ENCODE measurements around the gene KCNA1.

KCNA1 gene

DNA sequence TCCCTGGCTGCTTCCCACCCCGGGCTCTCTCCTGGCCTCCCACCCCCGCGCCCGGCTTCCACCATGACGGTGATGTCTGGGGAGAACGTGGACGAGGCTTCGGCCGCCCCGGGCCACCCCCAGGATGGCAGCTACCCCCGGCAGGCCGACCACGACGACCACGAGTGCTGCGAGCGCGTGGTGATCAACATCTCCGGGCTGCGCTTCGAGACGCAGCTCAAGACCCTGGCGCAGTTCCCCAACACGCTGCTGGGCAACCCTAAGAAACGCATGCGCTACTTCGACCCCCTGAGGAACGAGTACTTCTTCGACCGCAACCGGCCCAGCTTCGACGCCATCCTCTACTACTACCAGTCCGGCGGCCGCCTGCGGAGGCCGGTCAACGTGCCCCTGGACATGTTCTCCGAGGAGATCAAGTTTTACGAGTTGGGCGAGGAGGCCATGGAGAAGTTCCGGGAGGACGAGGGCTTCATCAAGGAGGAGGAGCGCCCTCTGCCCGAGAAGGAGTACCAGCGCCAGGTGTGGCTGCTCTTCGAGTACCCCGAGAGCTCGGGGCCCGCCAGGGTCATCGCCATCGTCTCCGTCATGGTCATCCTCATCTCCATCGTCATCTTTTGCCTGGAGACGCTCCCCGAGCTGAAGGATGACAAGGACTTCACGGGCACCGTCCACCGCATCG is 1.8 kb downstream of the KCNA1 start:
- no peak for DNase-seq

DNA sequence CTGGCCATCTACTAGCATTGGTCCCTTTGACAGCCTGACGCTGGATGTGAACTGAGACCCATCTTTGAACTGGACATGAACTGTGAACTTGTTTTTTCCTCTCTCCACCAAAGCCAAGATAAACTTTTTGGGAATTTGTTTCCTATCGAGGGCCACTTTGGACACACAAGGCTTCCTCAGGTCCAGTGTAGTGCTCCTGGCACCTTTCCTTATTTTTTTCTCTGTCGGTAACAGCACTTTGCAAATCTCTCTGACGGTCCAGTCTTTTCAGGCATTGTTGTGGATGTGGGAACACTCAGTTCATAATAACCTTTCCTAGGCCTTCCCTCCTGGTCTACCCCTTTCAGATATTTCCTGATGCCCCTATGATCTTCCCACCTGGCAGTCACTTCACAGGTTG is 5.0 kb downstream of the KCNA1 start:
- no peak for DNase-seq

DNA sequence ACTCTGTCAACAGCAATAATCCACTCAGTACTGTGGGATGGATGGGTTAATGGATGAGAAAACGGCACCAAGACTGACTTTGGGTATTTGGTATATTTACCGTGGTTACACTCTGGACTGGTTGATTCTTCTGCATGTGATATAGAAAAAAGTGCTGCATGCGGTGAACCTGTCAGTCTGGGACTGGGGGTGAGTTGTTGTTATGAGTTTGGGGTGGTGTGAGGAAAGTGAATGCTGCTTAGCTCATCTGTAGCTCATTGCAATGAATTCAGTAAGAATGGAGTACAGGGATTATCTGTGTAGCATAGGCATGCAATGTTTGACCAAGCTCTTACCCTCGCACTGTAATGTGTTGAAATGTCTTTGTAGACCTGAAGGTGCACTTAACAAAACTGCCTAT is 6.0 kb downstream of the KCNA1 start:
- DNase-seq = peak; percentile 38

- peak; percentile 50 for DNase-seq
Observed at GRCh38 chr12:4918950-4919660, 9.4 kb downstream of the KCNA1 start.

- DNase-seq = no peak
Observed at GRCh38 chr12:4932576-4932975, 22.9 kb downstream of the KCNA1 start.

GRCh38 chr12:4933411-4933810 is 23.7 kb downstream of the KCNA1 start:
- no peak for DNase-seq

DNA sequence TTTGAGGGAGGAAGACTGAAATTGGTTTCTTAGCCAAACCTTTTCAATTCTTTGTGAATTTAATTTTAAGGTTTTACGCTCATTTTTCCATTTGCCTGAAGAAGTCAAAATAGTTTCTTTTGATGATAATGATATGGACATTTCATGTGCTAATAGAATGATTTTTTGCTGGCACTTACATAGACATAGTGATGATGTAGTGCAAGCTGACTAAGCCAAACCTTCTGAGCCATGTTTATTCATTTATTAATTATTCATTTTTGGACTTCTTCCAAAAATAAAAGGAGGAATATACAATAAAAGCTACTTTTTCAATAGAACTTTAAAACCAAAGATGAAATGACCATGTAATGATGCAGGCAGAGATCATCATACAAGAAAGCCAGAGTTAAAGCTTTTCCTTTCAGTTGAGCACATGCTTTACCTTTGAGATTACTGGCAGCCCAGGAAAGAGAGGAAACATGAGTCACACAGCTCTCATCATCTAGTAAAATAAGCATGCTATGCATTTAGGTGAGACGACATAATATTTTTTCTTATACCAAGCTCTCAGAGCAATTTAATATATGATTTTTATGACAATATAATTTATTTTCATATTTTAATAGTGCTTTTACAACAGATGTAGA is 24.8 kb downstream of the KCNA1 start:
- DNase-seq = no peak

- DNase-seq = no peak
Observed at GRCh38 chr12:4938900-4939299, 29.2 kb downstream of the KCNA1 start.

GRCh38 chr12:4939418-4940023 is 29.8 kb downstream of the KCNA1 start:
- no peak for DNase-seq

- no peak for DNase-seq
Observed at GRCh38 chr12:4943067-4943937, 33.6 kb downstream of the KCNA1 start.

DNA sequence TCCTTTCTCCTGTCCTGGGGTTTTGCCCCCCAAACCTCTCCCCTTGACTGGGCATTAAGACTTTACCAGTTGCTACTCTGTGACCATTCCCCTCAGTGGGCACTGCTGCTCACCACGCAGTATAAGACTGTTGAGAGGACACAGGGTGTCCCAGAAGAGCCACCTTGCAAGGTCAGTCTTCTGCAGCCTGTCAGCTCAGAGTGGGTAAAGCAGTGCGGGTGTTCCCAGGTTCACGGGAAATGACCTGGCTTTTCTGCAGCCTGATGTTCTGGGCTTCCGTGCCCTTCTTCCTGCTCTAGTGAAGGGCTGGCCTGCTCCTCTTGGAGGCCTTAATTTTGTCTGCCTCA is 34.2 kb downstream of the KCNA1 start:
- no peak for DNase-seq

DNA sequence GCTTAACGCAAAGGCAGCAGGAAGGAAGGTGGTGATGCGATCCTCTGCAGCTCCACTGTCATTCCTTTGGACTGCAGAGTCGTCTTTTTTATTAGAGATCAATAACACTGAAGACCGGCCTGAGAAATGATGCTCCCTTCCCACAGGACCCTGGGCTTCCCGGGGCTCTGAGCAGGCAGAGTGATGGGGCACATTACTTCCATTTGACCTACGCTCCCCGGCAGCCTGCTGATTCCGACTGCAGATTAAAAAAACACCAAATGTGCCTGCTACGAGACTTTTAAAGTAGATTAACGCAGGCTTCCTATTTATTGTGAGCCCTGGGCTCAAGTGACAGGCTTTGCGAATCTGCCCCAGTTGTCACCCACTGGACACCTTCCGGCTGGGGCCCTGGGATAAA is 37.5 kb downstream of the KCNA1 start:
- no peak for DNase-seq

DNA sequence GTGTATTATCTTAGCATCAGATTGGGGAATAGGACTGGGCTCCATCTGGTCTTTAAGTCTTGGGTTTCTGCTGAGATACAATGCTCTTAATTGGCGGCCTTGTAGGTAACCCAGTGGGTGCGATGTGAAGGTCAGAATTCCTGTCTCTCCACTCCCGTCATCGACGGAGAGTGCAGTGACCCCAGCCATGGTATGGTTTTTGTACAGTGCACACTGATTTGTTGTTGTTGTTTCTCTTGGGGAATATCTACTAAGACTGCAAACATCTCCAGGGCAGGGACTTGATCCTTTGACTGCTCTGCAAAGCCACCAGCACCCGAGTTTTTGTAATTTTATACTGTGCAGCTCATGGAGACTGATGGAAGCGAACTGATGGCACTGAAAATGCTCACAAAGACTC is 41.4 kb downstream of the KCNA1 start:
- no peak for DNase-seq

DNA sequence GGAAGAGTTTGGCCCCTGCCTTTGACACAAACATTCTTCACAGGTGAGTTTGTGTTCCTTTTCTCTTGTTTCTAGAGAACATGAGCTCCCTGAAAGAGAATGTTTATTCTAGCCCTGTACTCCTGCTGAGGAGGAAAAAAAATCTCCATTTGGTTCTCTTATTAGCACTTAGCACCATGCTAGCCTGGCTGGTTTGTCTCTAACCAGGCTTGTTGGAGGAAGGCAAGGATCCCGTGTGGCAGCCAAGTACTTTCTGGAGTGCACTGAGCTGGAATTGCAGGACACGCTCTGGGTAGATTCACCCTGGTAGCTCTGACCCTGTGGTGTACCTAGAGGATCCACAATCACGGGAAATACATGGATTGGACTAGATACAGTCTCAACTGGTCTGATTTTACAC is 41.9 kb downstream of the KCNA1 start:
- no peak for DNase-seq

- DNase-seq = no peak
Observed at GRCh38 chr12:4954621-4955354, 45.1 kb downstream of the KCNA1 start.

DNA sequence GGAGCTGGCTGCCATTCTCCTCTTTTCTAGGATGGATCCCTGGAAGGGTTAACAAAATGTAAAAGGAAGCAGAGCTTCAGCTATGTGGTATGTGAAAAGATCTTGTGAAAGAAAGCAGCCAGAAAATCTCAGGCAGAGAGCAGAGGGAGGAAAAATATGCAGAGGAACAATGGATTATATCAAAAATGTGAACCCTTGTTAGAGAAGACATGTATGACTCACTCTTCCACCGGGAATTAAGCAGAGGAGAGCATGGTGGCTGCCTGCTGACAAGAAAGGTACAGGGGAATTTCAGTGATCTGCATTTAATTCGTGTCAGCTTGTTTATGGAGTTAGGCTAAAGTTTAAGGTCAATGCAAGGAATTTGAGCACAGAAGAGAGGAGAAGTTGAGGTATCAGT is 46.3 kb downstream of the KCNA1 start:
- DNase-seq = no peak

DNA sequence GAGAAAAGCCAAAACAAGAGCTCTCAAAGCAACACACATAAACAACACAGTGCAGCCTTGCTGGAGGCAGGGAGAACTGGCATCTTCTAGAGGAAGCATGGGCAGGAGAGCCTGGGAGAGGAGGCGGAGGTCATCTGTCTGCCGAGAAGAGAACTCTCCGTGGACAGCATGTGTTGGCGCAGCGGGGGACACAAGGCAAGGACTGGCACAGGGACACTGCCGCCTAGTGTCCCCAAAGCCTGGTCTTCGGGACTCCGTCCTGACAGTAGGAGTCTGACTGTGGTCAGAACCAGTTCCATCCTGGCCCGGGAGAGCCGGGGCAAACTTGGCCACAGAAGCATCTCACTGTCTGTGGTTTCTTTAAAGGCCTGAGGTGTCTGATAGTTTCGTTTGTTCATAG is 47.3 kb downstream of the KCNA1 start:
- no peak for DNase-seq

DNA sequence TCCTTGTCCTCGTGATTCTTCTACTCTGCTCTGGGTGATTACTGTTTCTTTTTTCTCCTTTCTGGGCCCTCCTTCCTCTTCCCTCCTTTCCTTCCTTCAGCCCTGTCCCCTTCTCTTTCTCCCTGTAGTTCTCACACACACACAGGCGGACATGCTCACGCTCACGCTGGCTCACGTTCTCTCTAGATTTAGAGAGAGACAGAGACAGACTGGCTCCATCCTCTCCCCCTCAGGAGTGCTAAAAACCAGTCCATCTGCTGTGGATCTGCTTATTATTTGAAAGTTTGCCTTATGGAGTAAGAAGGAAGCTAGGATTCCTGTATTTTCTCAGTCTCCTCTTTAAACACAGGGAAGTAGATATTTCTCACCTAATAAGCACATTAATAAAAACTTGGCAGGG is 48.1 kb downstream of the KCNA1 start:
- no peak for DNase-seq

DNA sequence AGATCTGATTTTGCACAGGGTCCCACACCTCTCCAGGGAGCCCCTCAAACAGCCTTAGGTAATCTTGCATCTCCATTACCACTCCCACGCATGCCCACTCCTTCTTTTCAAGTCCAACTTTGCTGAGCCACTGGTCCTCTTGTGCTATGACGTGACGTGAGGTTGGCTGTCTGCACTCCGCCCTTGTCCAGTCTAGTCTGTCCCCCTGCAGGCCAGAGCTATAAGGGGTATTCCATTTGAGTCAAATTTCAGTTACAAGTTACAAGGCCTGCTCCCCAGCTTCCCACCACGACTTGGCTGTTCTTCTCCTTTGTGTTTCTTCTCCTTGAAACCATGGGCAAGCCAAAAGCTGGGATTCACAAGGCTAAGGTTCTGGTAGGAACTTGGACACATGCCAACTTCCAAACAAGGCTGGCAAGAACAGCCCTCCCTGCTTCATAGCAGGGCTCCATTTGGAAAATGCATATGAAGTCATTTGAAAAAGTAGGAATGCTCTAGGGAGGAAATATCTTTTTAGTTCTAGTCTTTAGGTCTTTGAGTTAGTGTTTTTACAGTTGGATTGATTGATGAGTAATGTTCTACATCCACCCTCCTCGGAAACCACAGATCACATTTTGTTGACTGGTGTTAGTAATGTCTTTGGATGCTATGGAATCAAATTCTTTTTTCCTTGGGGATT is 49.1 kb downstream of the KCNA1 start:
- DNase-seq = no peak

- DNase-seq = no peak
Observed at GRCh38 chr12:4959381-4959780, 49.7 kb downstream of the KCNA1 start.

GRCh38 chr12:4960030-4960429 is 50.3 kb downstream of the KCNA1 start:
- no peak for DNase-seq

DNA sequence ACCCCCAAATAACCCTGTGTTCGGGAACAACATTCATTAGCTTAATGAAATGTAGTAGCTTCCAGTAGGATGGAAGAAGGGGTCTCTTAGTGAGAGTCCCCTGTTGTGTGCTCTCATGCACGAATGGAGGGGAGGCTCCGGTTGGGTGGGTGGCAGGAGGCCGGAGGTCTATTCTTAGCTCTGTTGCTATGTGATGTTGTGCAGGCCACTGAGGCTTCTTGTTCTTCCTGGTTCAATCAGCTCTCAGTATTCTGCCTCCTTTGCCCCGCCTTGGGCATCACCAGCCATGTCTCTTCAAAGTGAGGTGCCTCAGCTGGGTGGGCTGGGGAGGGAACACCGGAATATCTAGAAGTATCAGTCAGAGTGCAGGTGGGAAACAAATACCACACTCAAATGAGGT is 50.8 kb downstream of the KCNA1 start:
- DNase-seq = no peak

Measured in islet precursor cell (in vitro differentiated cells).